ENCODE data around the gene WSB2.

DNA sequence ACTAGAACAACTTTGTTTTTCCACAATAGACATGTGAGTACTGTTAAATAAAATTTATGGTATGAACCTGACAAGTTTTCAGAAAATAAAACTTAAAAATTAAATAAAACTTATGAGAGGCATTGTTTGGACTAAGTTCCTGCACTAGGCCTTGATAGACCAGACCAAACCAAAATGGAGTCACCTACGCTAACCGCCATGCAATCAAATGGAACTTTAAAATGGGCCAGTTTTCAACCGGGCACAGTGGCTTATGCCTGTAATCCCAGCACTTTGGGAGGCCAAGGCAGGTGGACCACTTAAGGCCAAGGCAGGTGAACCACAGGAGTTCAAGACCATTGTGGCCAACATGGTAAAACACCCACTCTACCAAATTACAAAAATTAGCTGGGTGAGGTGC lies 49.6 kb downstream of the WSB2 start:
- TF ChIP-seq, protein P1, sequence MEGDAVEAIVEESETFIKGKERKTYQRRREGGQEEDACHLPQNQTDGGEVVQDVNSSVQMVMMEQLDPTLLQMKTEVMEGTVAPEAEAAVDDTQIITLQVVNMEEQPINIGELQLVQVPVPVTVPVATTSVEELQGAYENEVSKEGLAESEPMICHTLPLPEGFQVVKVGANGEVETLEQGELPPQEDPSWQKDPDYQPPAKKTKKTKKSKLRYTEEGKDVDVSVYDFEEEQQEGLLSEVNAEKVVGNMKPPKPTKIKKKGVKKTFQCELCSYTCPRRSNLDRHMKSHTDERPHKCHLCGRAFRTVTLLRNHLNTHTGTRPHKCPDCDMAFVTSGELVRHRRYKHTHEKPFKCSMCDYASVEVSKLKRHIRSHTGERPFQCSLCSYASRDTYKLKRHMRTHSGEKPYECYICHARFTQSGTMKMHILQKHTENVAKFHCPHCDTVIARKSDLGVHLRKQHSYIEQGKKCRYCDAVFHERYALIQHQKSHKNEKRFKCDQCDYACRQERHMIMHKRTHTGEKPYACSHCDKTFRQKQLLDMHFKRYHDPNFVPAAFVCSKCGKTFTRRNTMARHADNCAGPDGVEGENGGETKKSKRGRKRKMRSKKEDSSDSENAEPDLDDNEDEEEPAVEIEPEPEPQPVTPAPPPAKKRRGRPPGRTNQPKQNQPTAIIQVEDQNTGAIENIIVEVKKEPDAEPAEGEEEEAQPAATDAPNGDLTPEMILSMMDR (IDR thresholded peaks at IDR 0.05): no peak
- no peak for TF ChIP-seq ZFX (IDR thresholded peaks at IDR 0.05; ENCODE audit: borderline replicate concordance)
